Measurements from ENCODE around the gene NOTUM. TPM values are rescaled to one million over a fixed set of nuclear protein-coding genes. Genes with fewer than 3 reads are reported as not detected.

Gene NOTUM
- total and polyA plus RNA-seq, 9 of the 15 experiments (the other 6 are each of a cell fraction or from before 2014, with no cell fraction given), result 0.03 to 14.0 (median 4.1) TPM

GRCh38 chr17:81926451-81927151 is 34.4 kb downstream of the NOTUM start (continued):
- TF ChIP-seq ATF1 (CRISPR knock-in tag; IDR thresholded peaks at IDR 0.05), result no peak
- peak; percentile 73 for TF ChIP-seq ATF1 (tag; IDR thresholded peaks at IDR 0.05)
- no peak for TF ChIP-seq ZNF780A (CRISPR knock-in tag; IDR thresholded peaks at IDR 0.05)
- no peak for TF ChIP-seq EHMT2 (IDR thresholded peaks at IDR 0.05)
- peak; percentile 41; the same call in 1 of the 2 replicates for TF ChIP-seq L3MBTL2 (IDR thresholded peaks at IDR 0.05)
- peak; percentile 48 for TF ChIP-seq HNRNPLL (IDR thresholded peaks at IDR 0.05; ENCODE audit: low read depth, low read length, poor library complexity, severe bottlenecking)
- TF ChIP-seq ETV1 (tag; conservative IDR thresholded peaks at IDR 0.05; ENCODE audit: low read depth), result 0 out of 2 replicates have a peak, but pooled peaks have one; percentile 23
- no peak for TF ChIP-seq ESRRA (IDR thresholded peaks at IDR 0.05; ENCODE audit: borderline replicate concordance, low read depth)
- peak in 1 of 2 experiments; percentile 21; a peak in 1 of 4 replicates for TF ChIP-seq RCOR1 (IDR thresholded peaks at IDR 0.05; ENCODE audit: borderline replicate concordance in 1 of 2, low read depth in 2 of 2, low read length in 2 of 2)
- no peak for TF ChIP-seq ZNF3 (CRISPR knock-in tag; IDR thresholded peaks at IDR 0.05)
- 0 out of 2 replicates have a peak, but pooled peaks have one; percentile 50 for TF ChIP-seq GATAD2A (IDR thresholded peaks at IDR 0.05)
- TF ChIP-seq JUND (IDR thresholded peaks at IDR 0.05; ENCODE audit: borderline replicate concordance, low read depth, low read length), result peak; percentile 95
- TF ChIP-seq JUND (tag; IDR thresholded peaks at IDR 0.05; ENCODE audit: borderline replicate concordance, low read depth, low read length), result peak; percentile 89; the same call in 2 of the 3 replicates
- TF ChIP-seq CC2D1A (IDR thresholded peaks at IDR 0.05), result 0 out of 2 replicates have a peak, but pooled peaks have one; percentile 11
- no peak for TF ChIP-seq ZNF274 (IDR thresholded peaks at IDR 0.05; ENCODE audit: borderline replicate concordance, low read depth, low read length)
- peak; percentile 22; the same call in 1 of the 2 replicates for TF ChIP-seq MAX (CRISPR knock-in tag; IDR thresholded peaks at IDR 0.05)
- no peak for TF ChIP-seq DEAF1 (CRISPR knock-in tag; IDR thresholded peaks at IDR 0.05)
- TF ChIP-seq ZNF592 (IDR thresholded peaks at IDR 0.05), result peak; percentile 61; the same call in 1 of the 2 replicates
- TF ChIP-seq NKRF (IDR thresholded peaks at IDR 0.05; ENCODE audit: borderline replicate concordance), result peak; percentile 62; the same call in 1 of the 2 replicates
- TF ChIP-seq NCOR1 (IDR thresholded peaks at IDR 0.05), result peak; percentile 67
